ENCODE results near the gene ATP11A. TPM values are rescaled to one million over a fixed set of nuclear protein-coding genes. Genes with fewer than 3 reads are reported as not detected.

ATP11A gene
- total RNA-seq, 1 experiment from 2014 or later = 80.4 TPM

DNA sequence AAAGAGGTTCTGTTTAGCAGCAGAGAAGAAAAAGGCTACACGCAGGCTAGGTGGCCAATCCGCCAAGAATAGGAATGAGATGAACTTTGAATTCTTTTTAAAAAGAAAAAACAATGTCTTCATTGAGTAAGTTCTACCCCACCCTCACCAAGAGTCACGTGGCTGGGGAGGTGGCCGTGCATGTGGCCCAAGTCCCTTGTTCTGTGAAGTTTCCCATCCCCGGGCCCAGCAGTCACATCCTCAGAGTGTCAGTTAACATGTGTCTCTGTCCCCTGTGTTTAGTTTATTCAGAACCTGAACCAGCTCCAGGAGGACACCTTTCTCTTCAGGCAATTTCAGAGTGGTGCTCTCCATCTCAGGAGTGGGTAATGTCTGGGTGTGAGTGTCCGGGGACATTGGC is 222.0 kb downstream of the ATP11A start:
- no peaks in the 10 kb centered on the region for H3K4me1 ChIP-seq (ENCODE audit: control insufficient read depth in 1 of 2, insufficient read depth in 2 of 2, low read length in 2 of 2)

DNA sequence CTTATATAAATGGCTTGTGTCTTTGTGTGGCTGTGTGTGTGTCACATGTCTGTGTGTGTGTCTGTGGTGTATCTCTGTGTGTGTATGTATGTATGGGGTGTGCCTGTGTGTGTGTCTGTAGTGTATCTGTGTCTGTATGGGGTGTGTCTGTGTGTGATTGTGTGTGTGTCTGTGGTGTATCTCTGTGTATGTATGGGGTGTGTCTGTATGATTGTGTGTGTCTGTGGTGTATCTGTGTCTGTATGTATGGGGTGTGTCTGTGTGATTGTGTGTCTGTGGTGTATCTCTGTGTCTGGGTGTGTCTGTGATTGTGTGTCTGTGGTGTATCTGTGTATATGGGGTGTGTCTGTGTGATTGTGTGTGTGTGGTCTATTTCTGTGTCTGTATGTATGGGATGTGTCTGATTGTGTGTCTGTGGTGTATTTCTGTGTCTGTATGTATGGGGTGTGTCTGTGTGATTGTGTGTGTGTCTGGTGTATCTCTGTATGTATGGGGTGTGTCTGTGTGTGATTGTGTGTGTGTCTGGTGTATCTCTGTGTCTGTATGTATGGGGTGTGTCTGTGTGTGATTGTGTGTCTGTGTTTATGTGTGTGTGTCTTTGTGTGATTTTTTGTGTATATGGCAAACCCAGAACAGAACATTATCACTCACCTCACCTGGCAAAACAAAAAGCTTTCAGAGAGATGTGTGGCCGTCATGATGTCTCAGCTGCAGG is 223.0 kb downstream of the ATP11A start:
- CTCF ChIA-PET = interaction anchor here (0.9 kb wide), 1 partner anchor 30 kb away, joined by 3 read pairs; no protein-coding TSS in a partner anchor
- Histone ChIP-seq H3K27me3 (ENCODE audit: insufficient read depth, low read length) (no peaks in the 10 kb centered on the region), H3K9ac (ENCODE audit: low read length) (no peak overlapping the region), H3K9me3 (ENCODE audit: control insufficient read depth in 1 of 2, insufficient read depth in 1 of 2, low read depth in 1 of 2, low read length in 2 of 2) (no peaks in the 10 kb centered on the region), H3K4me2 (ENCODE audit: low read length) (no peak overlapping the region), H4K20me1 (ENCODE audit: insufficient read depth) (no peaks in the 10 kb centered on the region), H2AFZ (ENCODE audit: low read depth, low read length, poor library complexity, severe bottlenecking) (no peak overlapping the region), H3K4me1 (ENCODE audit: control insufficient read depth in 1 of 2, insufficient read depth in 2 of 2, low read length in 2 of 2) (no peaks in the 10 kb centered on the region), H3K4me3 (replicated peaks in 1 of 2; ENCODE audit: low read depth in 1 of 2, low read length in 2 of 2) (no peak overlapping the region), H3K79me2 (ENCODE audit: insufficient read depth, low read length) (no peaks in the 10 kb centered on the region), H3K9me2 (ENCODE audit: insufficient read depth) (no peaks in the 10 kb centered on the region), H3K36me3 (ENCODE audit: control insufficient read depth in 1 of 2, insufficient read depth in 2 of 2, low read length in 2 of 2) (no peaks in the 10 kb centered on the region), H3K27ac (ENCODE audit: low read depth, low read length) (no peak overlapping the region)
- intact Hi-C loops (cut with micrococcal nuclease) = loop anchor here (5.0 kb wide), 1 partner anchor 576 kb away; no protein-coding TSS in a partner anchor
- POLR2A ChIA-PET = no interaction called here
- DNase-seq (ENCODE audit: low read depth, low spot score) = no peak
- ATAC-seq = no peak
- TF ChIP-seq ELF1 (IDR thresholded peaks at IDR 0.05; ENCODE audit: borderline replicate concordance, low read depth) (no peak), POLR2A (IDR thresholded peaks at IDR 0.05; ENCODE audit: borderline replicate concordance, extremely low read depth, insufficient read depth, insufficient read length) (no peak), RAD21 (IDR thresholded peaks at IDR 0.05; ENCODE audit: low read depth) (no peak)
- TF ChIP-seq, protein P1, sequence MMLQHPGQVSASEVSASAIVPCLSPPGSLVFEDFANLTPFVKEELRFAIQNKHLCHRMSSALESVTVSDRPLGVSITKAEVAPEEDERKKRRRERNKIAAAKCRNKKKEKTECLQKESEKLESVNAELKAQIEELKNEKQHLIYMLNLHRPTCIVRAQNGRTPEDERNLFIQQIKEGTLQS (IDR thresholded peaks at IDR 0.05) = no peak
- TF ChIP-seq, protein P2, sequence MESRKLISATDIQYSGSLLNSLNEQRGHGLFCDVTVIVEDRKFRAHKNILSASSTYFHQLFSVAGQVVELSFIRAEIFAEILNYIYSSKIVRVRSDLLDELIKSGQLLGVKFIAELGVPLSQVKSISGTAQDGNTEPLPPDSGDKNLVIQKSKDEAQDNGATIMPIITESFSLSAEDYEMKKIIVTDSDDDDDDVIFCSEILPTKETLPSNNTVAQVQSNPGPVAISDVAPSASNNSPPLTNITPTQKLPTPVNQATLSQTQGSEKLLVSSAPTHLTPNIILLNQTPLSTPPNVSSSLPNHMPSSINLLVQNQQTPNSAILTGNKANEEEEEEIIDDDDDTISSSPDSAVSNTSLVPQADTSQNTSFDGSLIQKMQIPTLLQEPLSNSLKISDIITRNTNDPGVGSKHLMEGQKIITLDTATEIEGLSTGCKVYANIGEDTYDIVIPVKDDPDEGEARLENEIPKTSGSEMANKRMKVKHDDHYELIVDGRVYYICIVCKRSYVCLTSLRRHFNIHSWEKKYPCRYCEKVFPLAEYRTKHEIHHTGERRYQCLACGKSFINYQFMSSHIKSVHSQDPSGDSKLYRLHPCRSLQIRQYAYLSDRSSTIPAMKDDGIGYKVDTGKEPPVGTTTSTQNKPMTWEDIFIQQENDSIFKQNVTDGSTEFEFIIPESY (IDR thresholded peaks at IDR 0.05; ENCODE audit: extremely low read depth, insufficient replicate concordance, low read length) = no peak
- no TSS peak for BruUV-seq (replicated peaks)
- RAD21 ChIA-PET (ENCODE audit: low non-redundant PET in 1 of 2, low total read pairs in 2 of 2, uncharacterized antibody in 2 of 2, unreplicated experiment in 2 of 2) = interaction anchor here in 1 of 2 experiments (0.7 kb wide), 1 partner anchor 19 kb away, joined by 3 read pairs; no protein-coding TSS in a partner anchor

More for the DNA sequence above, 222.0 kb downstream of the ATP11A start:
- Histone ChIP-seq H3K9me2 (ENCODE audit: insufficient read depth) (no peaks in the 10 kb centered on the region), H3K36me3 (ENCODE audit: control insufficient read depth in 1 of 2, insufficient read depth in 2 of 2, low read length in 2 of 2) (no peaks in the 10 kb centered on the region), H3K4me3 (replicated peaks in 1 of 2; ENCODE audit: low read depth in 1 of 2, low read length in 2 of 2) (no peak overlapping the region), H3K9ac (ENCODE audit: low read length) (no peak overlapping the region), H3K27me3 (ENCODE audit: insufficient read depth, low read length) (no peaks in the 10 kb centered on the region), H3K4me2 (ENCODE audit: low read length) (no peak overlapping the region), H4K20me1 (ENCODE audit: insufficient read depth) (no peaks in the 10 kb centered on the region), H3K79me2 (ENCODE audit: insufficient read depth, low read length) (no peaks in the 10 kb centered on the region), H2AFZ (ENCODE audit: low read depth, low read length, poor library complexity, severe bottlenecking) (no peak overlapping the region), H3K9me3 (ENCODE audit: control insufficient read depth in 1 of 2, insufficient read depth in 1 of 2, low read depth in 1 of 2, low read length in 2 of 2) (no peaks in the 10 kb centered on the region), H3K27ac (ENCODE audit: low read depth, low read length) (no peak overlapping the region)
- ATAC-seq (no peak), DNase-seq (ENCODE audit: low read depth, low spot score) (no peak)
- TF ChIP-seq EGR1 (IDR thresholded peaks at IDR 0.05; ENCODE audit: low read depth) (no peak), EZH2phosphoT487 (IDR thresholded peaks at IDR 0.05; ENCODE audit: borderline replicate concordance) (no peak), TCF7L2 (IDR thresholded peaks at IDR 0.05; ENCODE audit: borderline replicate concordance, extremely low read depth, insufficient read depth, insufficient read length) (no peak), SRF (IDR thresholded peaks at IDR 0.05; ENCODE audit: low read depth) (no peak), RAD21 (IDR thresholded peaks at IDR 0.05; ENCODE audit: low read depth) (no peak)
- POLR2A ChIA-PET = no interaction called here
- intact Hi-C loops (cut with micrococcal nuclease) = loop anchor here (5.0 kb wide), 1 partner anchor 575 kb away; no protein-coding TSS in a partner anchor
- RAD21 ChIA-PET (ENCODE audit: low non-redundant PET in 1 of 2, low total read pairs in 2 of 2, uncharacterized antibody in 2 of 2, unreplicated experiment in 2 of 2) = no interaction called here
- CTCF ChIA-PET = interaction anchor here (0.9 kb wide), 1 partner anchor 31 kb away, joined by 3 read pairs; no protein-coding TSS in a partner anchor
- BruUV-seq (replicated peaks) = no TSS peak

All from HCT116 (cell line).